Islet precursor cell (in vitro differentiated cells): Measurements from ENCODE around the gene TFG.

Source experiments
- DNase-seq: peaks from one replicate; pipeline ENCODE4 v3.0.0-alpha.2; 2018

Gene TFG

GRCh38 chr3:100759950-100760349 lies 50.7 kb downstream of the TFG start:
- DNase-seq = no peak

- no peak for DNase-seq
Measured at GRCh38 chr3:100760377-100760776, 51.1 kb downstream of the TFG start.

GRCh38 chr3:100761211-100761942 lies 52.1 kb downstream of the TFG start:
- DNase-seq = peak; percentile 64

- DNase-seq = no peak
Measured at GRCh38 chr3:100761951-100762350, 52.7 kb downstream of the TFG start.

- no peak for DNase-seq
Measured at GRCh38 chr3:100765437-100765975, 56.2 kb downstream of the TFG start.

- no peak for DNase-seq
Measured at GRCh38 chr3:100766069-100766468, 56.8 kb downstream of the TFG start.

GRCh38 chr3:100769693-100770092 lies 60.4 kb downstream of the TFG start:
- DNase-seq = no peak

- no peak for DNase-seq
Measured at GRCh38 chr3:100775226-100775625, 65.9 kb downstream of the TFG start.

- DNase-seq = no peak
Measured at GRCh38 chr3:100775669-100776068, 66.4 kb downstream of the TFG start.

GRCh38 chr3:100776097-100776729 lies 66.9 kb downstream of the TFG start:
- DNase-seq = no peak

- DNase-seq = no peak
Measured at GRCh38 chr3:100776746-100777145, 67.5 kb downstream of the TFG start.

GRCh38 chr3:100777271-100777670 lies 68.0 kb downstream of the TFG start:
- DNase-seq = no peak

- DNase-seq = no peak
Measured at GRCh38 chr3:100779480-100779879, 70.2 kb downstream of the TFG start.

- no peak for DNase-seq
Measured at GRCh38 chr3:100780071-100780622, 70.9 kb downstream of the TFG start.

- DNase-seq = no peak
Measured at GRCh38 chr3:100781301-100781700, 72.0 kb downstream of the TFG start.

GRCh38 chr3:100782348-100782747 lies 73.1 kb downstream of the TFG start:
- no peak for DNase-seq

GRCh38 chr3:100782906-100783305 lies 73.6 kb downstream of the TFG start:
- no peak for DNase-seq

GRCh38 chr3:100783619-100784018 lies 74.3 kb downstream of the TFG start:
- no peak for DNase-seq

GRCh38 chr3:100789579-100789978 lies 80.3 kb downstream of the TFG start:
- no peak for DNase-seq

GRCh38 chr3:100796556-100796955 lies 87.3 kb downstream of the TFG start:
- DNase-seq = no peak

- DNase-seq = no peak
Measured at GRCh38 chr3:100798012-100798411, 88.7 kb downstream of the TFG start.
